GM18951 (cell line): ENCODE measurements around the gene RGP1.

Source experiments
- POLR2A ChIP-seq: IDR thresholded peaks from 4 replicates; pipeline ENCODE4 v1.6.1; 2011; ENCODE audit warnings: mild to moderate bottlenecking; ENCODE audit not compliant: insufficient read length, insufficient read depth; ENCODE audit errors: extremely low read depth
- in situ Hi-C: fragments of 300-500 bp; cut with MboI; formaldehyde crosslinking; loops from one replicate; pipeline ENCODE4 v1.12.0; 2022; ENCODE audit warnings: low sequenced_read_pairs, mixed read lengths, inconsistent platforms; ENCODE audit not compliant: unreplicated experiment

The RGP1 gene

GRCh38 chr9:35713578-35713977 lies 35.5 kb upstream of the RGP1 start:
- in situ Hi-C loops = no loop called here
- TF ChIP-seq POLR2A = no peak

- no peak for TF ChIP-seq POLR2A
- in situ Hi-C loops = no loop called here
Observed at GRCh38 chr9:35714123-35714522, 35.0 kb upstream of the RGP1 start.

DNA sequence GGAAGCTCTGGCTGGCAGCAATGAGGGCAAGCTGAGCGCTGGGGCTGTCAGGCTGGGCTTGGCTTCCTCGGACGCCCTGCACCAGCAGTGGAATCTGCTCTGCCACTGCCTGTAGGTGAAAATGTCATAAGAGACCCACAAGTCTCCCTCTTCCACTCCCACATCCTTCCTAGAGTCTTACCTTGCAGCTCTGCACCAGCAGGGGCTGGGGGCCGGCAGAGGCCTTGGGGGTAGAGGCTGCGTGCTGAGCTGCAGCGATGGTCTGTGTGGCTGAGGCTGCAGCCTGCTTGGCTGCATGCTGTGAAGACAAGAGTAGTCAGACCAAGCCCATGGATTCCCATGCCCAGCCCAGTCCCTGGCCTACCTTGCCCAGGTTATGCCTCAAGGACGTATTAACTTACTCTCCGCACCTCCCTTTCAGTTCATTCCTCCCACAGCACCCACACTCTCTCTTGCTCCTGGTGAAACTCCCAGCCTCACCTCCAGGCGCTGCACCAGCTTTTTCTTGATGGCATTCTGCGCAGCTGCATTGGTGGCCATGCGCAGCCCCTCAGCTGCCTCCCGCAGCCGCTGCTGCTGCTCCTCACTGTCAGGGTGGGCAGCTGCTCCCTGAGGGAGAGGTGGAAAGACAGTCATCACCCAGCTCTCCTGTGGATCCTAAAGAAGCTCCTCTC lies 34.4 kb upstream of the RGP1 start:
- in situ Hi-C loops = no loop called here
- no peak for TF ChIP-seq POLR2A

- in situ Hi-C loops = no loop called here
- no peak for TF ChIP-seq POLR2A
Observed at GRCh38 chr9:35716230-35716629, 32.9 kb upstream of the RGP1 start.

- in situ Hi-C loops = no loop called here
- no peak for TF ChIP-seq POLR2A
Observed at GRCh38 chr9:35717132-35717870, 31.8 kb upstream of the RGP1 start.

- in situ Hi-C loops = no loop called here
- TF ChIP-seq POLR2A = no peak
Observed at GRCh38 chr9:35718721-35719511, 30.2 kb upstream of the RGP1 start.

DNA sequence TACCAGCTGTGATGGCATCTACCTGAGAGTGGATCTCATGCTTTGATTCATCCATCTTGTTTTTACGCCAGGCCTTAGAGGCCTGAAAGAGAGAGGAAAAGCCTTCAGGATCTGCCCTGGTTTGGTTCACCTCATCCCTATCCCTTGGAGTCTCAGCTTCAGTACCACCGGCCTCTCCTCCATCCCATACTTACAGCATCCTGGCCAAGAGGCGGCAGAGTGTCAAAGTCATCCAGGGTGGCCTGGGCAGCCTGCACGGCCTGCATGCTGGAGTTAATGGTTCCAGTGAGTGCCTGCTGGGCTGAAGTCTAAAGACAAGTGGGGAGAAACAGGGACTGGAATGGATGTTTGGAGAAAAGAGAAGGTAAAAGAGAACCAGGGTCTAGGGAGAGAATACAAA lies 29.5 kb upstream of the RGP1 start:
- TF ChIP-seq POLR2A = no peak
- in situ Hi-C loops = no loop called here

- TF ChIP-seq POLR2A = no peak
- in situ Hi-C loops = no loop called here
Observed at GRCh38 chr9:35723426-35723825, 25.7 kb upstream of the RGP1 start.

- in situ Hi-C loops = no loop called here
- TF ChIP-seq POLR2A = no peak
Observed at GRCh38 chr9:35723908-35724307, 25.2 kb upstream of the RGP1 start.

- no peak for TF ChIP-seq POLR2A
- in situ Hi-C loops = no loop called here
Observed at GRCh38 chr9:35725362-35725761, 23.7 kb upstream of the RGP1 start.

- in situ Hi-C loops = no loop called here
- no peak for TF ChIP-seq POLR2A
Observed at GRCh38 chr9:35726931-35727330, 22.2 kb upstream of the RGP1 start.

- in situ Hi-C loops = no loop called here
- TF ChIP-seq POLR2A = no peak
Observed at GRCh38 chr9:35727676-35728040, 21.4 kb upstream of the RGP1 start.

GRCh38 chr9:35728041-35728971 lies 20.8 kb upstream of the RGP1 start:
- in situ Hi-C loops = no loop called here
- peak; percentile 67 for TF ChIP-seq POLR2A

DNA sequence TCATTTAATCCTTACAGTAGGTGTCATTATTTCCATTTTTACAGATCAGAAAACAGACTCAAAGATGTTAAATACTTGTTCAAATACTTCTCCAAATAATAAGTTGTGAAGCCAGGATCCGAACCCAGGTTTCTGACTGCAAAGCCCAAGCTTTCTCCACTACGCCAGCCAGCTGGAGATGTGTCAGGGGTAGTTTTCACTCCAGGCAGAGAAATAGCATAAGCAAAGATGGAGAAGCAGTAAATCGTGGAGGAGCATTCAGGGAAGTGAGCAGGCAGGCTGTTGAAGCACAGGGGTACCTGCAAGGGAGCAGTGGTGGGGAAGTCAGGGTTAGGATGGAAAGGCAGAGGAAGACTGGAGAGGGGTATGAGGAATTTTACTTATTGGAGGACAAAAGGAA lies 20.0 kb upstream of the RGP1 start:
- no peak for TF ChIP-seq POLR2A
- in situ Hi-C loops = no loop called here
